Activated CD4-positive, alpha-beta T cell treated with anti-CD3 and anti-CD28 coated beads for 24 hours (primary cell): ENCODE measurements around the gene FOSL2.
A peak's percentile ranks its signal among the peaks of the same experiment; 100 is the strongest.

Experiments used
- DNase-seq, 2 donors: peaks; one replicate each; pipeline ENCODE4 v3.0.0-alpha.2; 2020; ENCODE audit warnings: low read depth in 2 of 2

FOSL2 gene

GRCh38 chr2:28394997-28395333 is 2.3 kb downstream of the FOSL2 start:
- DNase-seq = no peak

- no peak for DNase-seq
Measured at GRCh38 chr2:28395334-28396061, 2.8 kb downstream of the FOSL2 start.

- no peak for DNase-seq
Measured at GRCh38 chr2:28397043-28397381, 4.4 kb downstream of the FOSL2 start.

GRCh38 chr2:28398101-28398834 is 5.6 kb downstream of the FOSL2 start:
- no peak for DNase-seq

GRCh38 chr2:28399289-28399688 is 6.6 kb downstream of the FOSL2 start:
- DNase-seq = no peak

- no peak for DNase-seq
Measured at GRCh38 chr2:28399956-28400355, 7.3 kb downstream of the FOSL2 start.

- DNase-seq = no peak
Measured at GRCh38 chr2:28400419-28400818, 7.8 kb downstream of the FOSL2 start.

GRCh38 chr2:28400921-28401320 is 8.3 kb downstream of the FOSL2 start:
- no peak for DNase-seq

GRCh38 chr2:28401411-28401810 is 8.8 kb downstream of the FOSL2 start:
- DNase-seq = no peak

- DNase-seq = no peak
Measured at GRCh38 chr2:28401948-28402550, 9.4 kb downstream of the FOSL2 start.

GRCh38 chr2:28403370-28403956 is 10.8 kb downstream of the FOSL2 start:
- no peak for DNase-seq

GRCh38 chr2:28404086-28404485 is 11.4 kb downstream of the FOSL2 start:
- no peak for DNase-seq

- DNase-seq = no peak
Measured at GRCh38 chr2:28405537-28405936, 12.9 kb downstream of the FOSL2 start.

GRCh38 chr2:28406276-28407096 is 13.8 kb downstream of the FOSL2 start:
- DNase-seq = no peak

GRCh38 chr2:28407131-28407975 is 14.7 kb downstream of the FOSL2 start:
- DNase-seq = no peak

GRCh38 chr2:28407976-28408690 is 15.5 kb downstream of the FOSL2 start:
- no peak for DNase-seq

GRCh38 chr2:28408764-28409599 is 16.3 kb downstream of the FOSL2 start:
- peak in 1 of 2 donors; percentile 51 for DNase-seq

- no peak for DNase-seq
Measured at GRCh38 chr2:28411166-28411755, 18.6 kb downstream of the FOSL2 start.
